ENCODE data around the gene AP2A2. TPM values are rescaled to one million over a fixed set of nuclear protein-coding genes. Genes with fewer than 3 reads are reported as not detected.

The AP2A2 gene
- total and polyA plus RNA-seq, 2 of the 4 experiments (the other 2 are of a cell fraction), result 19.9 to 49.0 TPM

DNA sequence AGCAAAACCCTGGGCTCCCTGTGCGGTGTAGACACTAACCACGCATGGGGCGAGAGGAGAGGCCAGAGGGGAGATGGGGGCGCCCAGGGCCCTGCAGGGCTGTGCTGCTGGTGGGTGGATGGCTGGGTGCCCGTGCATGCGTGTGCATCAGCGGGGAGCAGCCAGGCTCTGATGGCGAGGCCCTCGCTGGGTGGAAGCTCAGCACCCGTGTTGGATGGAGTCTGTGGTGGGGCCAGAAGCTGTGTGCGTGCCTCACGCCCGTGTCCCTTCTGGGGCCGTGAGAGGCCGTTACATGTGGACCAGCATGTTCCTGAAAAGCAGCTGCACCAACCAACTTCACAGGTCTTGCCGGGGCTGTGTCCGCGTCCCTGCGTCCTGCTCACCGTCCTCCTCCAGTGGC, 77.5 kb downstream of the AP2A2 start:
- H2AK5ac ChIP-seq (ENCODE audit: low read depth, low read length), result no peak overlapping the region

More for the DNA sequence above, 77.5 kb downstream of the AP2A2 start:
- POLR2A ChIA-PET (ENCODE audit: unreplicated experiment), result no interaction called here
- H2AFZ ChIP-seq (replicated peaks; ENCODE audit: low read length, poor library complexity), result no peak overlapping the region
- H3K14ac ChIP-seq (replicated peaks; ENCODE audit: low read depth, low read length), result no peak overlapping the region
- DNase-seq (no peak), ATAC-seq (ENCODE audit: low read depth) (no peak)
- dilution Hi-C loops (cut with HindIII; ENCODE audit: low sequenced_read_pairs, unreplicated experiment), result no loop called here
- no TSS peak for BruUV-seq (replicated peaks)
- H2BK5ac ChIP-seq (ENCODE audit: low read depth, low read length, poor library complexity, severe bottlenecking), result no peak overlapping the region
- H3K9me1 ChIP-seq (ENCODE audit: insufficient read depth, low read length), result no peaks in the 10 kb centered on the region
- no peak overlapping the region for H4K5ac ChIP-seq (ENCODE audit: low read depth, low read length)
- H3K36me3 ChIP-seq (ENCODE audit: control insufficient read depth, insufficient read depth, low read length), result peaks cover 56% of the 10 kb centered on the region
- no peak overlapping the region for H3K4me3 ChIP-seq (ENCODE audit: insufficient read depth, low read depth, low read length)
- H2BK20ac ChIP-seq (ENCODE audit: low read depth, low read length), result no peak overlapping the region
- H3K79me1 ChIP-seq (ENCODE audit: low read depth in 1 of 2, low read length in 2 of 2), result peaks cover 0 to 37% of the 10 kb centered on the region in 2 experiments
- no peaks in the 10 kb centered on the region for H3K4me1 ChIP-seq (ENCODE audit: control insufficient read depth, insufficient read depth, low read length)
- WGBS, 2 experiments (ENCODE audit: extremely low coverage in 2 of 2, insufficient read length in 1 of 2), result 95% methylated on average over 12 of the region's 20 CpGs; no CpG with 5 or more reads in 1 of the 2 experiments
- no peak overlapping the region for H3K27ac ChIP-seq (ENCODE audit: insufficient read depth, low read length)
- H3K9ac ChIP-seq (ENCODE audit: low read depth, low read length), result no peak overlapping the region
- no peak overlapping the region for H2AK9ac ChIP-seq (replicated peaks; ENCODE audit: low read depth, low read length, poor library complexity)
- CTCF ChIA-PET, result no interaction called here
- H3K9me3 ChIP-seq (ENCODE audit: control insufficient read depth, insufficient read depth, low read length), result no peaks in the 10 kb centered on the region
- H3K4ac ChIP-seq (ENCODE audit: low read depth, low read length), result no peak overlapping the region
- H3K27me3 ChIP-seq (ENCODE audit: control insufficient read depth, insufficient read depth, low read length), result no peaks in the 10 kb centered on the region
- no peak for TF ChIP-seq RCOR1 (IDR thresholded peaks at IDR 0.05; ENCODE audit: insufficient replicate concordance, low read length)
- no peak for TF ChIP-seq CHD1 (IDR thresholded peaks at IDR 0.05; ENCODE audit: low read depth, low read length)
- no peak for TF ChIP-seq CTCF (conservative IDR thresholded peaks at IDR 0.05; ENCODE audit: low read depth, low read length)
- no peak for TF ChIP-seq MXI1 (IDR thresholded peaks at IDR 0.05; ENCODE audit: borderline replicate concordance, low read depth, low read length)
- no peak for TF ChIP-seq POLR2A (IDR thresholded peaks at IDR 0.05; ENCODE audit: low read depth, low read length)
- no peak for TF ChIP-seq MAFK (IDR thresholded peaks at IDR 0.05; ENCODE audit: low read depth, low read length)
- TF ChIP-seq CEBPB (IDR thresholded peaks at IDR 0.05; ENCODE audit: low read depth, low read length), result no peak
- no peak for TF ChIP-seq FOS (IDR thresholded peaks at IDR 0.05; ENCODE audit: low read depth, low read length)
- no peak for TF ChIP-seq BHLHE40 (IDR thresholded peaks at IDR 0.05; ENCODE audit: low read depth, low read length)
- TF ChIP-seq SMC3 (IDR thresholded peaks at IDR 0.05; ENCODE audit: low read depth, low read length), result no peak
- no peak for TF ChIP-seq MAZ (IDR thresholded peaks at IDR 0.05; ENCODE audit: borderline replicate concordance, low read depth, low read length)
- TF ChIP-seq USF2 (IDR thresholded peaks at IDR 0.05; ENCODE audit: low read depth, low read length), result no peak
- TF ChIP-seq ELK1 (IDR thresholded peaks at IDR 0.05; ENCODE audit: borderline replicate concordance, low read depth, low read length), result no peak
- TF ChIP-seq RFX5 (IDR thresholded peaks at IDR 0.05; ENCODE audit: low read depth, low read length), result no peak
- TF ChIP-seq RAD21 (IDR thresholded peaks at IDR 0.05; ENCODE audit: low read length), result no peak
- TF ChIP-seq NFE2L2 (IDR thresholded peaks at IDR 0.05; ENCODE audit: low read depth, low read length), result no peak
- in situ Hi-C loops (cut with MboI; ENCODE audit: low sequenced_read_pairs), result no loop called here
- H2BK120ac ChIP-seq (ENCODE audit: low read depth, low read length), result no peak overlapping the region
- intact Hi-C loops (cut with micrococcal nuclease), result no loop called here
- no peak overlapping the region for H3K18ac ChIP-seq (ENCODE audit: low read depth, low read length)
- H3K4me2 ChIP-seq (ENCODE audit: low read depth, low read length), result no peak overlapping the region
- H3K23ac ChIP-seq (ENCODE audit: low read depth, low read length), result no peak overlapping the region
- H3K56ac ChIP-seq (ENCODE audit: extremely low read depth, insufficient read depth, low read length), result no peak overlapping the region
- H2BK15ac ChIP-seq (ENCODE audit: low read depth, low read length), result no peak overlapping the region
- H4K20me1 ChIP-seq (ENCODE audit: insufficient read depth, low read length), result peaks cover 34% of the 10 kb centered on the region
- no peak overlapping the region for H4K91ac ChIP-seq (ENCODE audit: insufficient read depth, low read depth, low read length)
- no peak overlapping the region for H4K8ac ChIP-seq (ENCODE audit: low read depth in 2 of 2, low read length in 2 of 2)

Measured in IMR-90 (cell line).